ENCODE data around the gene PRPF4.

DNA sequence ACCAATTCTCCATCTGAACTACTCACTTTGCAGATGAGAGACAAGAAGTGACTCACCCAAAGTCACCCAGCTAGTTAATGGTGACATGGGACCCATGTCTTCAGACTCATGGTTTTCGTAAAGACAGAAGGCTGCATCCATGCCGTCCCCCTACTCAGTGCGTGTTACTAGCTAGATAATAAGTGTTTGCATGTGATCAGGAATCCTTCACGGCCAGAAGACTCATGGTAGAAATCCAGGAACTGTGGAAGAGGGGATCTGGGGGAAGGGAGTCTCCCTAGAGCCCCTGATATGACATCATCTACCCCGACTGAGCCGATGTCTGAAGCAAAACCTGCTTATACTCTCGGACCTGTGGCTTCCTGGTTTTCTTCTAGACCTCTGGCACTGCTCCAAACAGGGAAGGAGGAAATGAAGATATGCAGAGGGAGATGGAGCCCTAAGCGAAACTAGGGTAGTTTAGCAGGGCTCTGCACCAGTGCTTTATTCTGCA, 24.4 kb downstream of the PRPF4 start:
- TF ChIP-seq, protein P1, sequence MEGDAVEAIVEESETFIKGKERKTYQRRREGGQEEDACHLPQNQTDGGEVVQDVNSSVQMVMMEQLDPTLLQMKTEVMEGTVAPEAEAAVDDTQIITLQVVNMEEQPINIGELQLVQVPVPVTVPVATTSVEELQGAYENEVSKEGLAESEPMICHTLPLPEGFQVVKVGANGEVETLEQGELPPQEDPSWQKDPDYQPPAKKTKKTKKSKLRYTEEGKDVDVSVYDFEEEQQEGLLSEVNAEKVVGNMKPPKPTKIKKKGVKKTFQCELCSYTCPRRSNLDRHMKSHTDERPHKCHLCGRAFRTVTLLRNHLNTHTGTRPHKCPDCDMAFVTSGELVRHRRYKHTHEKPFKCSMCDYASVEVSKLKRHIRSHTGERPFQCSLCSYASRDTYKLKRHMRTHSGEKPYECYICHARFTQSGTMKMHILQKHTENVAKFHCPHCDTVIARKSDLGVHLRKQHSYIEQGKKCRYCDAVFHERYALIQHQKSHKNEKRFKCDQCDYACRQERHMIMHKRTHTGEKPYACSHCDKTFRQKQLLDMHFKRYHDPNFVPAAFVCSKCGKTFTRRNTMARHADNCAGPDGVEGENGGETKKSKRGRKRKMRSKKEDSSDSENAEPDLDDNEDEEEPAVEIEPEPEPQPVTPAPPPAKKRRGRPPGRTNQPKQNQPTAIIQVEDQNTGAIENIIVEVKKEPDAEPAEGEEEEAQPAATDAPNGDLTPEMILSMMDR (IDR thresholded peaks at IDR 0.05): no peak
- TF ChIP-seq EP300 (IDR thresholded peaks at IDR 0.05): no peak

Data from gastroesophageal sphincter (tissue), 3 donors.